Measurements from ENCODE around the gene ZNF284.

GRCh38 chr19:44109458-44109857 lies 37.5 kb downstream of the ZNF284 start:
- TF ChIP-seq CTCF (conservative IDR thresholded peaks at IDR 0.05 in 1 of 2, IDR thresholded peaks at IDR 0.05 in 1 of 2; ENCODE audit: extremely low read depth in 1 of 2, insufficient read depth in 1 of 2, low read depth in 1 of 2, low read length in 2 of 2) (no peak), EZH2 (IDR thresholded peaks at IDR 0.05; ENCODE audit: borderline replicate concordance, low read length) (no peak)
